Liver (tissue), 2 donors: ENCODE data around the gene SMARCA1.

Source experiments
- GABPA ChIP-seq, 2 donors: IDR thresholded peaks in 1 of 2; conservative IDR thresholded peaks in 1 of 2; 2 replicates each; pipeline ENCODE4 v1.6.1; 2016; ENCODE audit warnings: antibody characterized with exemption in 2 of 2, mild to moderate bottlenecking in 1 of 2, moderate library complexity in 1 of 2
- REST ChIP-seq: IDR thresholded peaks from 2 replicates; pipeline ENCODE4 v1.6.1; 2016; ENCODE audit warnings: antibody characterized with exemption, mild to moderate bottlenecking
- YY1 ChIP-seq: IDR thresholded peaks from 2 replicates; pipeline ENCODE4 v1.6.1; 2016; ENCODE audit warnings: antibody characterized with exemption, mild to moderate bottlenecking
- donor health status: healthy.

- TF ChIP-seq YY1 = no peak
- no peak for TF ChIP-seq GABPA (IDR thresholded peaks at IDR 0.05 in 1 of 2, conservative IDR thresholded peaks at IDR 0.05 in 1 of 2)
- TF ChIP-seq REST = no peak
These were observed 30.5 kb upstream of the SMARCA1 start for GRCh38 chrX:129553619-129554288.
